ENCODE results near the gene PDE1A.

- no peak for TF ChIP-seq TAF1 (IDR thresholded peaks at IDR 0.05; ENCODE audit: borderline replicate concordance, insufficient read depth, low read length)
- no peak for TF ChIP-seq POLR2AphosphoS5 (IDR thresholded peaks at IDR 0.05; ENCODE audit: low read depth, low read length)
- TF ChIP-seq SIN3A (IDR thresholded peaks at IDR 0.05; ENCODE audit: borderline replicate concordance, insufficient read depth, low read length) = no peak
- TF ChIP-seq REST (IDR thresholded peaks at IDR 0.05; ENCODE audit: insufficient read depth in 1 of 2, low read depth in 2 of 2, low read length in 2 of 2) = no peak
Measured at GRCh38 chr2:182144776-182145165, 282.1 kb downstream of the PDE1A start.
